ENCODE measurements around the gene ST6GAL1.
"Not testable (repeated sequence)": the region's sequence is repeated elsewhere in the genome, so short reads cannot be mapped to it uniquely, and the experiment has no call there.

ST6GAL1 gene

DNA sequence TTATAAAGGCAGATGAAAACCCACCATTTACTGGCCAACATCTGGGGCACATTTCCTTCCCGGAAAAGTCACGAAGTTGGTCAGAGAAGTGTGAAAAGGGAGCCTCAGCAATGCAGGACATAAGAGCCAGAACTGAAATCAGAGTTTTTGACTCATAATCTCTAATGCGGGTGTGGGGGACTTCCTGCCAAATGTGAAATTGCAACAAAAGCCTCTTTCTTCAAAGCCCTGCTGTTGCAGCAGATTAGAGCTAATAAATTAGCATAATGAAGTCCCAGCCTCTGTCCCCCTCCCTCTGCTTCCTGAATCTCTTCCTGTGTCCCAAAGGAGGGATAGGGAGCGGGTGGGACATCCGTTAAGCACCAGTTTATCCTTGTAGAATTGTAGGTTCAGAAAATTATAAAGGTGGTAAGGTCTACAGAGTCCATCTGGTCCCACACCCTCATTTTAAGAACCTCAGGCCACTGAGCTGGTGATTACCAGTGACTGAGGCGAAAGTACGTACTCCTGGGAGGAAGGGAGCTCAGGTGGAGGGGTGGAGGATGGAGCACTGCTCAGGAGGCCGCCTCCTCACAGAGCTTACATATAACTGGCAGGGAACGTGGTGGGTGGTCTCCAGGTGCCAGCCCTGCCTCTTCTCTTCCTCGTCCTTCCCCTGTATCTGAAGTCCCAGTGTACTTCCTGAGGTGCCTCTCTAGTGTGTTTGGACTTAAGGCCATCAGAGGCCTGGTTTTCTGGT, 35.0 kb downstream of the ST6GAL1 start:
- no peak for DNase-seq (ENCODE audit: low read depth)
- H3K4me3 ChIP-seq (ENCODE audit: low read length): no peak overlapping the region

DNA sequence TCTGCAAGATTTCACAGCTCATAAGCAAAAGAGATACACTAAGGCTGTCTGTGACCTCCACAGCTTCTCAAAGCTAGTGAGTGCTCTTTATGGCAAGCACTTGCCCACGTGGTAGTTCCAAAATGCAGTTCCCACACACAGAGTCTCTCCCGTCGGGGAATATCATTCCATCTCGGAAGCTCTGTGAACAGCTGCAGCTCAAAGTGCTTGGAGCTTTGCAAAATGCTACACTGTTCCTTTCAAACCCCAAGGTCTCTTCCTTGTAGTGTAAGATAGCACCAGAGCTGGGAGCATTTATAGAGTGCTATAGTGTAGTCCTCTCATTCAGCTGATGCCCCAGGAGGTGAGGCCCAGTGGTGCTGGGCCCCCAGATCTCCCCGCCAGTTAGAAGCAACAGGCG, 36.1 kb downstream of the ST6GAL1 start:
- H3K4me3 ChIP-seq (ENCODE audit: low read length): no peak overlapping the region
- no peak for DNase-seq (ENCODE audit: low read depth)
- TF ChIP-seq CTCF (conservative IDR thresholded peaks at IDR 0.05; ENCODE audit: low read length): no peak

More for the DNA sequence above, 35.0 kb downstream of the ST6GAL1 start:
- TF ChIP-seq CTCF (conservative IDR thresholded peaks at IDR 0.05; ENCODE audit: low read length): no peak

DNA sequence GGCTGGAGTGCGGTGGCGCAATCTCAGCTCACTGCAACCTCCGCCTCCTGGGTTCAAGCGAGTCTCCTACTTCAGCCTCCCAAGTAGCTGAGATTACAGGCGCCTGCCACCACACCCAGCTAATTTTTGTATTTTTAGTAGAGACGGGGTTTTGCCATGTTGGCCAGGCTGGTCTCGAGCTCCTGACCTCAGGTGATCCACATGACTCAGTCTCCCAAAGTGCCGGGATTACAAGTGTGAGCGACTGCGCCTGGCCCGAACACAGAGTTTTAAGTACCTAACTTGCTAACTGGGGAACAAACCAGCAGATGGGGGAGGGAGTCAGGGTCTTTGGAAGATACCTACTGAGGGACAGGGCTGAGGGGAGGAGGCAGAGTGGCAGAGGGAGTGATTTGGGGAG, 36.9 kb downstream of the ST6GAL1 start:
- not testable (repeated sequence) for H3K4me3 ChIP-seq (ENCODE audit: low read length); DNase-seq (ENCODE audit: low read depth)

- DNase-seq (ENCODE audit: low read depth): no peak
- no peak overlapping the region for H3K4me3 ChIP-seq (ENCODE audit: low read length)
- TF ChIP-seq CTCF (conservative IDR thresholded peaks at IDR 0.05; ENCODE audit: low read length): no peak
Observed at GRCh38 chr3:186967686-186968085, 37.4 kb downstream of the ST6GAL1 start.

- no peak for DNase-seq (ENCODE audit: low read depth)
- TF ChIP-seq CTCF (conservative IDR thresholded peaks at IDR 0.05; ENCODE audit: low read length): no peak
- H3K4me3 ChIP-seq (ENCODE audit: low read length): no peak overlapping the region
Observed at GRCh38 chr3:186969607-186970006, 39.3 kb downstream of the ST6GAL1 start.

DNA sequence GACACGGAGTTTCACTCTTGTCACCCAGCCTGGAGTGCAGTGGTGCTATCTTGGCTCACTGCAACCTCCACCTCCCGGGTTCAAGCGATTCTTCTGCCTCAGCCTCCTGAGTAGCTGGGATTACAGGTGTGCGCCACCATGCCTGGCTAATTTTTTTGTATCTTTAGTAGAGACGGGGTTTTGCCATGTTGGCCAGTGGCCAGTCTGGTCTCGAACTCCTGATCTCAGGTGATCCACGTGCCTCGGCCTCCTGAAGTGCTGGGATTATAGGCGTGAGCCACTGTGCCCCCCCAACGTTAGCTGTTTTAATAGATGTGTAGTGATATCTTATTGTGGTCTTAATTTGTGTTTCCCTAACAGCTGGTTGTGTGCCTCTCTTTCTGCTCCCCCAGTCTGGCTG, 40.8 kb downstream of the ST6GAL1 start:
- DNase-seq (ENCODE audit: low read depth); H3K4me3 ChIP-seq (ENCODE audit: low read length): not testable (repeated sequence)

DNA sequence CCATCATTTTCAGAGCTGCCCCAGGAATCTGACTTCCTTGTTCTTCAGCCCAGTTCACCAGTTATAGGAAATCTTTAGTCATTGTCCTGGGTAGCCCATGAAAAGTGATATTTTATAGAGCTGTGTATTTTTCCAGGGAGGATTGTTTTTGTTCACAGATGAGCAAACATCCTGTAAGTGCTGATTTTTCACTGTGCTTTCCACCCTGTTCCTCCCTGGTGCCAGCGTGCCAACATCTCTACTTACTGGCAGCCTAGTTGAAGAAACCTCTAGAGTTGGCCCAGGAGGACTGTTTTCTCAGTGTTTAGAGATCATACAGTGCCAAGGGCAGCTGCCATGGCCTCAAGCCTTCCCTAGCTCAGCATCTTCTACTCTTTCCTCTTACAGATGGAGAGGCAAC, 41.3 kb downstream of the ST6GAL1 start:
- no peak for DNase-seq (ENCODE audit: low read depth)
- H3K4me3 ChIP-seq (ENCODE audit: low read length): no peak overlapping the region
- no peak for TF ChIP-seq CTCF (conservative IDR thresholded peaks at IDR 0.05; ENCODE audit: low read length)

DNA sequence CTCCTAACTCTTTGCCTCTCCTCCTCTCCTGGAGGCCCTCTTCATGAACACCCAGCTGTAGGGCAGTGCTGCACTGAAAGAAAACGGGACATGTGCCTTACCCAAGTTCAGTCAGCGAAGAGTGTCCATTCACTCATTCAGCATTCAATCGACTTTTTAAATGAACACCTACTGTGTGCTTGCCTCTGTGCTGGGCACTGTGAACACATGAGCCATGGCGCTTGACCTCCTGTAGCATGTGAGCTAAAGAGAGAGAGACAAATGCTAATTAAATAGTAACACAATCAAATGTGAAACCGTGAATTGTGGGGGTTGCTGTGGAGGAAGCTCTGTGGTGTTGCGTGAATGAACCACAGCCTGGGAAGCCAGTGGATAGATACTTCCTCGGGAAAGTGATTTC, 43.4 kb downstream of the ST6GAL1 start:
- TF ChIP-seq CTCF (conservative IDR thresholded peaks at IDR 0.05; ENCODE audit: low read length): no peak
- H3K4me3 ChIP-seq (ENCODE audit: low read length): no peak overlapping the region
- no peak for DNase-seq (ENCODE audit: low read depth)
